ENCODE data around the gene CTU1.

CTU1 gene

GRCh38 chr19:51135986-51136762 is 28.0 kb upstream of the CTU1 start:
- CTCF ChIA-PET: no interaction called here

DNA sequence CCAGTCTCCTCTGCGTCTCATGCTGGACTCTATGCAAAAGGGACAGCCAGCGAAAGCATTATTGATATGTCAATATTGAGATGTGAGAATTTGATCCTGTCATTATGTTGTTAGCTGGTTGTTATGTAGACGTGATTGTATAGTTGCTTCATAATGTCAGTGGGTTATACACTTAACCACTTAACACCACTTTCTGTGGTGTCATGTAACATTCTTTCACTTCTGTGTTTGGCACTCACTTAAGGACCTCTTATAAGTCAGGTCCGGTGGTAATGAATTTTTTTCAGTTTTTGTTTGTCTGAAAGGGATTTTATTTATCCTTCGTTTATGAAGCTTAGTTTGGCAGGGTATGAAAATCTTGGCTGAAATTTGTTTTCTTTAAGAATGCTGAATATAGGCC is 26.8 kb upstream of the CTU1 start:
- no peak for DNase-seq (ENCODE audit: extremely low spot score)
- CTCF ChIA-PET: interaction anchor here (0.9 to 1.9 kb wide), 4 partner anchors 11 to 213 kb away, joined by 3 to 5 read pairs (median 3); no protein-coding TSS in a partner anchor
- POLR2A ChIA-PET: no interaction called here
- TF ChIP-seq, protein P1, sequence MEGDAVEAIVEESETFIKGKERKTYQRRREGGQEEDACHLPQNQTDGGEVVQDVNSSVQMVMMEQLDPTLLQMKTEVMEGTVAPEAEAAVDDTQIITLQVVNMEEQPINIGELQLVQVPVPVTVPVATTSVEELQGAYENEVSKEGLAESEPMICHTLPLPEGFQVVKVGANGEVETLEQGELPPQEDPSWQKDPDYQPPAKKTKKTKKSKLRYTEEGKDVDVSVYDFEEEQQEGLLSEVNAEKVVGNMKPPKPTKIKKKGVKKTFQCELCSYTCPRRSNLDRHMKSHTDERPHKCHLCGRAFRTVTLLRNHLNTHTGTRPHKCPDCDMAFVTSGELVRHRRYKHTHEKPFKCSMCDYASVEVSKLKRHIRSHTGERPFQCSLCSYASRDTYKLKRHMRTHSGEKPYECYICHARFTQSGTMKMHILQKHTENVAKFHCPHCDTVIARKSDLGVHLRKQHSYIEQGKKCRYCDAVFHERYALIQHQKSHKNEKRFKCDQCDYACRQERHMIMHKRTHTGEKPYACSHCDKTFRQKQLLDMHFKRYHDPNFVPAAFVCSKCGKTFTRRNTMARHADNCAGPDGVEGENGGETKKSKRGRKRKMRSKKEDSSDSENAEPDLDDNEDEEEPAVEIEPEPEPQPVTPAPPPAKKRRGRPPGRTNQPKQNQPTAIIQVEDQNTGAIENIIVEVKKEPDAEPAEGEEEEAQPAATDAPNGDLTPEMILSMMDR (IDR thresholded peaks at IDR 0.05; ENCODE audit: control extremely low read depth, extremely low read depth, low read depth, missing control alignments): no peak

More at GRCh38 chr19:51135986-51136762, 28.0 kb upstream of the CTU1 start:
- POLR2A ChIA-PET: no interaction called here
- TF ChIP-seq, protein P1 (IDR thresholded peaks at IDR 0.05; ENCODE audit: control extremely low read depth, extremely low read depth, low read depth, missing control alignments): no peak
- no peak for DNase-seq (ENCODE audit: extremely low spot score)

DNA sequence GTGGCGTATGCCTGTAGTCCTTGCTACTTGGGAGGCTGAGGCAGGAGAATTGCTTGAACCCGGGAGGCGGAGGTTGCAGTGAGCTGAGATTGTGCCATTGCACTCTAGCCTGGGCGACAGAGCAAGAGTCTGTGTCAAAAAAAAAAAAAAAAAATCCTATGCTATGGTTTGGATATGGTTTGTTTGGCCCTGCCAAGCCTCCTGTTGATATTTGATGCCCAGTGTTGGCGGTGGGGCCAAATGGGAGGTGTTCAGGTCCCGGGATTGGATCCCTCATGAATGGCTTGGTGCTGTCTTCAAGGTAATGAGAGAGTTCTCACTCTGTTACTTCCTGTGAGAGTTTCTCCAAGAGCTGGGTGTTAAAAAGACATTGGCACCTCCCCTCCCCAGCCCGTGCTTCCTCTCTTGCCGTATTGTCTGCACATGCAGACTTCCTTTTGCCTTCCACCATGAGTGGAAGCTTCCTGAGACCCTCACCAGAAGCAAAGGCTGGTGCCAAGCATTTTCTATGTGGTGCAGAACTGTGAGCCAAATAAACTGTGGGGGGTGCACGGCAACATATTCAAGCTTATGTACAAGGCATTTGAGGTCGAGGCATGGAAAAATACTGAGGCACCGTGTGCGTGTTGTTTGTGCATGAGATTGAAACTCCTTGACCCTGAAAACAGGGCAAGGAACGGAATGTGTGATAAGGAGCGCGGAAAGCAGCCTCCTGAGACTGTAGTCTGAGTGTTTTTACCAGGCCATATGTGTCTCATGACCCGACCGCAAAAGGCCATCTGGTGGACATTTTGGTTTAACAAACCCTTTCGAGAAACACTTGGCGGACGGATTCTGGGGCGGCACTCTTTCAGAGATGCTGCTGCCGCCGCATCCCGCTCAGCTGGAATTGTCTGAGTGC is 23.8 kb upstream of the CTU1 start:
- ChIA-PET CTCF (interaction anchor here (1.1 to 1.3 kb wide), 2 partner anchors 25 to 27 kb away, joined by 3 to 4 read pairs; no protein-coding TSS in a partner anchor), POLR2A (no interaction called here)
- peak; percentile 52 for DNase-seq (ENCODE audit: extremely low spot score)
- TF ChIP-seq, protein P1 (IDR thresholded peaks at IDR 0.05; ENCODE audit: control extremely low read depth, extremely low read depth, low read depth, missing control alignments): peak; percentile 21

GRCh38 chr19:51129716-51130115 is 21.5 kb upstream of the CTU1 start:
- TF ChIP-seq, protein P1 (IDR thresholded peaks at IDR 0.05; ENCODE audit: control extremely low read depth, extremely low read depth, low read depth, missing control alignments): no peak
- POLR2A ChIA-PET: no interaction called here
- CTCF ChIA-PET: no interaction called here

GRCh38 chr19:51128227-51128626 is 20.0 kb upstream of the CTU1 start:
- TF ChIP-seq, protein P1 (IDR thresholded peaks at IDR 0.05; ENCODE audit: control extremely low read depth, extremely low read depth, low read depth, missing control alignments): no peak
- ChIA-PET CTCF (no interaction called here), POLR2A (no interaction called here)
- no peak for DNase-seq (ENCODE audit: extremely low spot score)

More at GRCh38 chr19:51129716-51130115, 21.5 kb upstream of the CTU1 start:
- no peak for DNase-seq (ENCODE audit: extremely low spot score)

GRCh38 chr19:51127755-51128154 is 19.5 kb upstream of the CTU1 start:
- TF ChIP-seq, protein P1 (IDR thresholded peaks at IDR 0.05; ENCODE audit: control extremely low read depth, extremely low read depth, low read depth, missing control alignments): no peak
- CTCF ChIA-PET: no interaction called here
- no peak for DNase-seq (ENCODE audit: extremely low spot score)
- POLR2A ChIA-PET: no interaction called here

Measured in GM10248 (cell line).